HepG2 (cell line): ENCODE results near the gene ARVCF. TPM values are rescaled to one million over a fixed set of nuclear protein-coding genes. Genes with fewer than 3 reads are reported as not detected.

Source experiments
- ATAC-seq: fragments of 200-7000 bp; cut with Tn5 transposase; 3 replicates; pipeline ENCODE4 v1.9.1; 2020; ENCODE audit warnings: mild to moderate bottlenecking, moderate library complexity
- BruUV-seq: library from RNA; stranded (reverse); fragments of 400-500 nt; replicated peaks from 2 replicates; lab custom pipeline; 2021; lab: Mats Ljungman, UMichigan
- CTCF ChIA-PET: fragments of 300-600 bp; formaldehyde crosslinking; extraction: SDS; loops from one replicate; lab custom pipeline; 2021; ENCODE audit warnings: low total read pairs, inconsistent platforms, low intra/inter-chr PET ratio; lab: Yijun Ruan, JAX
- POLR2A ChIA-PET: fragments of 350-600 bp; sonication (Branson Sonifier 250); formaldehyde crosslinking; loops from one replicate; lab custom pipeline; 2020; ENCODE audit warnings: antibody characterized with exemption, inconsistent platforms; lab: Yijun Ruan, JAX
- DNase-seq: peaks from one replicate; pipeline ENCODE4 v3.0.0-alpha.2; 2015; ENCODE audit warnings: low spot score
- FAIRE-seq: peaks from 3 replicates; lab custom pipeline; 2011; peaks lifted over from hg19 to GRCh38; lab: Jason Lieb, UNC
- H2AFZ ChIP-seq: one replicate; pipeline ENCODE4 v1.6.1; 2011; ENCODE audit warnings: low read length, inconsistent platforms
- H3K27ac ChIP-seq: fragments of 300-600 bp; 3 replicates; pipeline ENCODE4 v1.8.0; 2011; ENCODE audit warnings: mixed run types, mild to moderate bottlenecking, mixed read lengths, low read length, inconsistent platforms; ENCODE audit not compliant: insufficient read depth; ENCODE audit errors: extremely low read length
- H3K27me3 ChIP-seq, 2 experiments: fragments of 200-600 bp in 1 of 2; 2 replicates in 1 of 2; 3 replicates in 1 of 2; pipeline versions ENCODE4 v1.6.0 to v1.8.0; 2011; ENCODE audit warnings: low read length in 2 of 2, mild to moderate bottlenecking in 2 of 2, moderate library complexity in 2 of 2, inconsistent platforms in 1 of 2; ENCODE audit not compliant: insufficient read depth in 2 of 2, control insufficient read depth in 1 of 2
- H3K36me3 ChIP-seq, 2 experiments: fragments of 200-600 bp in 1 of 2; replicated peaks in 1 of 2; 2 replicates in 1 of 2; 3 replicates in 1 of 2; pipeline versions ENCODE4 v1.5.1 to v1.8.0; 2011; ENCODE audit warnings: low read length in 2 of 2, inconsistent platforms in 1 of 2; ENCODE audit not compliant: insufficient read depth in 2 of 2, control insufficient read depth in 1 of 2
- H3K4me1 ChIP-seq: 2 replicates; pipeline ENCODE4 v1.5.1; 2012; ENCODE audit warnings: low read length, inconsistent platforms; ENCODE audit not compliant: insufficient read depth
- H3K4me2 ChIP-seq: 2 replicates; pipeline ENCODE4 v1.6.0; 2011; ENCODE audit warnings: low read depth, low read length, inconsistent platforms
- H3K4me3 ChIP-seq, 3 experiments: fragments of 200-600 bp in 1 of 3; sonication (generic), shearing (Covaris generic) in 1 of 3; replicated peaks in 1 of 3; 2 replicates each; pipeline ENCODE4 v1.5.1; 2011 to 2016; ENCODE audit warnings: low read length in 3 of 3, inconsistent platforms in 2 of 3, low read depth in 2 of 3, mild to moderate bottlenecking in 2 of 3, control low read depth in 1 of 3, mixed read lengths in 1 of 3; ENCODE audit not compliant: insufficient read depth in 1 of 3
- H3K79me2 ChIP-seq: one replicate; pipeline ENCODE4 v1.6.1; 2011; ENCODE audit warnings: low read length, inconsistent platforms; ENCODE audit not compliant: insufficient read depth
- H3K9ac ChIP-seq: 2 replicates; pipeline ENCODE4 v1.6.0; 2011; ENCODE audit warnings: mild to moderate bottlenecking, low read depth, low read length, inconsistent platforms; ENCODE audit not compliant: insufficient read depth
- H3K9me3 ChIP-seq: 2 replicates; pipeline ENCODE4 v1.5.1; 2012; ENCODE audit warnings: mild to moderate bottlenecking, low read length
- H4K20me1 ChIP-seq: 2 replicates; pipeline ENCODE4 v1.6.0; 2011; ENCODE audit warnings: inconsistent platforms, mild to moderate bottlenecking, low read length, moderate library complexity; ENCODE audit not compliant: insufficient read depth
- ASH2L ChIP-seq: fragments of 300-600, 200-600 bp; sonication (generic); IDR thresholded peaks from 2 replicates; pipeline ENCODE4 v1.7.0; 2017; ENCODE audit warnings: low read depth, mild to moderate bottlenecking, moderate library complexity, mixed read lengths, low read length; ENCODE audit not compliant: insufficient read length
- CENPBD1 ChIP-seq: sonication (generic); formaldehyde crosslinking; IDR thresholded peaks from 2 replicates; pipeline ENCODE4 v1.8.0; 2022; ENCODE audit warnings: missing genetic modification reagents, low read depth, mild to moderate bottlenecking, borderline replicate concordance
- DZIP1 ChIP-seq: sonication (generic); formaldehyde crosslinking; IDR thresholded peaks from 2 replicates; pipeline ENCODE4 v1.5.0; 2020; ENCODE audit warnings: mild to moderate bottlenecking, missing genetic modification reagents
- EHMT2 ChIP-seq: fragments of 200-600 bp; sonication (generic); IDR thresholded peaks from 2 replicates; pipeline ENCODE4 v1.7.0; 2017; ENCODE audit warnings: antibody characterized with exemption, low read depth, low read length, borderline replicate concordance
- KDM5B ChIP-seq: sonication (generic); formaldehyde crosslinking; IDR thresholded peaks from 2 replicates; pipeline ENCODE4 v1.4.0; 2020; ENCODE audit warnings: missing genetic modification reagents, mild to moderate bottlenecking, borderline replicate concordance
- KMT2A ChIP-seq: sonication (generic); formaldehyde crosslinking; IDR thresholded peaks from 2 replicates; pipeline ENCODE4 v1.4.0; 2020; ENCODE audit warnings: missing genetic modification reagents
- PAF1 ChIP-seq: IDR thresholded peaks from 2 replicates; pipeline ENCODE4 v1.6.1; 2016; ENCODE audit warnings: missing genetic modification reagents, missing compliant biosample characterization
- RAD21 ChIP-seq: fragments of 450-650 bp; formaldehyde crosslinking; IDR thresholded peaks from 2 replicates; pipeline ENCODE4 v1.5.0; 2020; ENCODE audit warnings: mild to moderate bottlenecking
- SP5 ChIP-seq: IDR thresholded peaks from 2 replicates; pipeline ENCODE4 v1.6.1; 2016; ENCODE audit warnings: low read depth, borderline replicate concordance
- ZNF468 ChIP-seq: sonication (generic); formaldehyde crosslinking; IDR thresholded peaks from 2 replicates; pipeline ENCODE4 v1.8.0; 2022; ENCODE audit warnings: mild to moderate bottlenecking, moderate library complexity, missing genetic modification reagents
- ZNF557 ChIP-seq: sonication (generic); formaldehyde crosslinking; IDR thresholded peaks from 2 replicates; pipeline ENCODE4 v1.4.0; 2020; ENCODE audit warnings: missing genetic modification reagents
- ZNF558 ChIP-seq: sonication (generic); formaldehyde crosslinking; IDR thresholded peaks from 2 replicates; pipeline ENCODE4 v1.9.0; 2022; ENCODE audit warnings: mild to moderate bottlenecking, missing genetic modification reagents, borderline replicate concordance
- ZNF615 ChIP-seq: sonication (generic); formaldehyde crosslinking; IDR thresholded peaks from 2 replicates; pipeline ENCODE4 v1.5.0; 2020; ENCODE audit warnings: mild to moderate bottlenecking, missing genetic modification reagents, borderline replicate concordance
- ZNF777 ChIP-seq: sonication (generic); formaldehyde crosslinking; IDR thresholded peaks from 2 replicates; pipeline ENCODE4 v1.4.0; 2020; ENCODE audit warnings: missing genetic modification reagents
- ZNF782 ChIP-seq: sonication (generic); formaldehyde crosslinking; IDR thresholded peaks from 2 replicates; pipeline ENCODE4 v1.4.0; 2020; ENCODE audit warnings: missing genetic modification reagents, mild to moderate bottlenecking, borderline replicate concordance
- ZSCAN31 ChIP-seq: sonication (generic); formaldehyde crosslinking; IDR thresholded peaks from 2 replicates; pipeline ENCODE4 v1.5.0; 2020; ENCODE audit warnings: low read depth, mild to moderate bottlenecking, missing genetic modification reagents
- ZSCAN9 ChIP-seq: IDR thresholded peaks from 2 replicates; pipeline ENCODE4 v1.6.1; 2016; ENCODE audit warnings: borderline replicate concordance
- WGBS: methylation state at CpG from one replicate; pipeline ENCODE4 v1.1.6; 2017; ENCODE audit warnings: low lambda C conversion rate; 5-methylcytosine and 5-hydroxymethylcytosine counted together
- in situ Hi-C: cut with HindIII; loops from 2 replicates; pipeline ENCODE4 v1.10.0; 2017; ENCODE audit warnings: low pct_unique_long_range_greater_than_20kb; ENCODE audit not compliant: extremely low pct_ligation_motif_present
- intact Hi-C: fragments of 100-400 bp; cut with micrococcal nuclease; formaldehyde crosslinking; loops from one replicate; pipeline ENCODE4 v1.10.0; 2022; ENCODE audit not compliant: unreplicated experiment
- polyA plus RNA-seq, 8 experiments: library from polyadenylated mRNA; depleted of rRNA in 3 of 8; stranded (reverse) in 7 of 8; unstranded in 1 of 8; fragments of >200 nt; fragmentation: Illumina TruSeq in 4 of 8; extraction: Trizol in 4 of 8; gene quantifications; 2 replicates each; pipeline versions ENCODE4 v1.2.1 to v1.2.3, GENCODE V29; 2011 to 2016; ENCODE audit warnings: low read depth in 4 of 8, missing spikeins in 1 of 8, mixed read lengths in 1 of 8; ENCODE audit not compliant: insufficient read depth in 1 of 8
- total RNA-seq, 5 experiments: library from RNA; depleted of rRNA; stranded (reverse); fragments of >200 nt; fragmentation: Illumina TruSeq; extraction: Trizol; gene quantifications; 2 replicates each; pipeline ENCODE4 v1.2.3, GENCODE V29; 2016; ENCODE audit warnings: low read depth in 1 of 5
- TF ChIP-seq, protein P1 (sequence below): sonication (generic); formaldehyde crosslinking; IDR thresholded peaks from 2 replicates; pipeline ENCODE4 v1.4.0; 2020; ENCODE audit warnings: missing genetic modification reagents, borderline replicate concordance

Gene ARVCF
- total and polyA plus RNA-seq, 2 of the 13 experiments (the other 11 are each of a cell fraction or from before 2014, with no cell fraction given) = 16.4 to 17.7 TPM

DNA sequence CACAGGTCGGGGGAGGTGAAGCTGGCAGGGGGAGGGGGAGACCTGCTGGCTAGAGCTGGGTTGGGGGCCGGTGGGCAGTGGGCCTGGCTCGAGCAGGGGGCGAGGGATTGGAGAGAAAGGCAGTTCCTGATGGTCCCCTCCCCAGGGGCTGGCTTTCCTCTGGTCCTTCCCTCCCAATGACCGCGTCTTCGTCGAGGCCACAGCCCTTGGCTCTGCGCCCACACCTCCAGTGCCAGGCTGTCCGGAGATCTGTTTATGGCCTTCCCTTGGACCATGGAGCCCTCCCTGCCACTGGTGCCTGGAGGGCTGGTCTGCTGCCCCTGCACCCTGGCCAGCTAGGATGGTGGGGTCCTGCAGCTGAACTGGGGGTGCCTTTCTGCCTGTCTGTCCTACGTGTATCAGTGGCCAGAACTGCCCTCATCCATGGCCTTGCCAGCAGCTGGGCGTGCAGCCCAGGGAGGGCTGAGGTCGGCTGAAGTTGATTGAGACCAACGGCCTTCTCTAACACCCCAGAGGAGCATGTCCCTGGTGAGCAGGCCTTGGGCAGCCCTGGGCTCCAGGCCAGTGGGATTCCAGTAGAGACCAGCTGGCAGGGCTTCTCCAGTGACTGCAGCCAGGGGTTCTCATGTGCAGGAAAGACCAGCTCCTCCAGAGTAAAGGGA is 16.6 kb upstream of the ARVCF start:
- ATAC-seq = no peak
- no peaks in the 10 kb centered on the region for H3K4me1 ChIP-seq
- H4K20me1 ChIP-seq = no peaks in the 10 kb centered on the region
- H3K79me2 ChIP-seq = no peaks in the 10 kb centered on the region
- DNase-seq = no peak
- no peak overlapping the region for H3K4me2 ChIP-seq
- no peaks in the 10 kb centered on the region for H3K27me3 ChIP-seq
- H3K4me3 ChIP-seq = no peak overlapping the region
- no peak for FAIRE-seq
- H3K9ac ChIP-seq = no peak overlapping the region
- intact Hi-C loops = no loop called here
- BruUV-seq = no TSS peak
- TF ChIP-seq ZSCAN9 (no peak), ASH2L (no peak), KDM5B (CRISPR knock-in tag) (no peak), ZNF558 (CRISPR knock-in tag) (no peak), ZNF468 (CRISPR knock-in tag) (no peak), KMT2A (no peak), PAF1 (CRISPR knock-in tag) (no peak), ZNF777 (CRISPR knock-in tag) (no peak), ZNF557 (CRISPR knock-in tag) (no peak), ZNF615 (CRISPR knock-in tag) (no peak), ZNF782 (CRISPR knock-in tag) (no peak), CENPBD1 (CRISPR knock-in tag) (no peak), ZSCAN31 (CRISPR knock-in tag) (no peak), SP5 (CRISPR knock-in tag) (no peak), RAD21 (CRISPR knock-in tag) (no peak), EHMT2 (no peak), DZIP1 (CRISPR knock-in tag) (no peak)
- TF ChIP-seq, protein P1, sequence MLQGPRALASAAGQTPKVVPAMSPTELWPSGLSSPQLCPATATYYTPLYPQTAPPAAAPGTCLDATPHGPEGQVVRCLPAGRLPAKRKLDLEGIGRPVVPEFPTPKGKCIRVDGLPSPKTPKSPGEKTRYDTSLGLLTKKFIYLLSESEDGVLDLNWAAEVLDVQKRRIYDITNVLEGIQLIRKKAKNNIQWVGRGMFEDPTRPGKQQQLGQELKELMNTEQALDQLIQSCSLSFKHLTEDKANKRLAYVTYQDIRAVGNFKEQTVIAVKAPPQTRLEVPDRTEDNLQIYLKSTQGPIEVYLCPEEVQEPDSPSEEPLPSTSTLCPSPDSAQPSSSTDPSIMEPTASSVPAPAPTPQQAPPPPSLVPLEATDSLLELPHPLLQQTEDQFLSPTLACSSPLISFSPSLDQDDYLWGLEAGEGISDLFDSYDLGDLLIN (CRISPR knock-in tag) = no peak
- in situ Hi-C loops = no loop called here
- WGBS = 93% methylated on average over 10 of the region's 14 CpGs
- peaks cover 2 to 9% of the 10 kb centered on the region in 2 experiments; a peak in 2 of 5 replicates for H3K36me3 ChIP-seq
- ChIA-PET CTCF (no interaction called here), POLR2A (no interaction called here)
- no peaks in the 10 kb centered on the region for H3K9me3 ChIP-seq
- no peak overlapping the region for H3K27ac ChIP-seq
- no peak overlapping the region for H2AFZ ChIP-seq
